Measurements from ENCODE around the gene SHC4. TPM values are rescaled to one million over a fixed set of nuclear protein-coding genes. Genes with fewer than 3 reads are reported as not detected.
"Not testable (repeated sequence)": the region's sequence is repeated elsewhere in the genome, so short reads cannot be mapped to it uniquely, and the experiment has no call there.

Gene SHC4
- total and polyA plus RNA-seq, 7 donors = 0.10 to 1.0 (median 0.25) TPM; not detected in 1

DNA sequence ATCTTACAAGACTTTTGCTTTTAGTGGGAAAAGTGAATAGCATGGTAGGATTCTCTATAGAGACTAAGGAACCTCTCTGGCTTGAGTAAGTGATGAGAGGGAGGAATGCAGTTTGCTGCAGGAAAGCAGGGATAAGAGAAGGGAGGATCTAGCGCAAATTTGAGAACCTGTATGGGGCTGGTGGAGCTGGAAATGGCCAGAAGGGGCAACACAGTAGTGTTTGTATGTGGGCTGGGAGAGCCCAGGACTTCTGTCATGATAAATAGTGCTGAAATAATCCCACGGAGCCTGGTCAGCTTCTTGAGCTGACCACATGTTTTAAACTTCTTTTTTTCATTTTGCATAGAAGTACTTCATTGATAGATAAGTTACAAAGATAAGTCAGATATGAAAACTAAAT is 11.2 kb upstream of the SHC4 start:
- H3K9me3 ChIP-seq = no peaks in the 10 kb centered on the region
- no peaks in the 10 kb centered on the region for H3K27me3 ChIP-seq (ENCODE audit: insufficient read depth in 3 of 3, low read length in 2 of 3)
- H3K27ac ChIP-seq = no peak overlapping the region
- intact Hi-C loops (cut with DNase I) = loop anchor here (2.0 to 5.0 kb wide), 2 partner anchors 108 to 112 kb away; no protein-coding TSS in a partner anchor
- ATAC-seq (no peak), DNase-seq (no peak)
- H3K36me3 ChIP-seq (ENCODE audit: insufficient read depth in 1 of 2, low read depth in 1 of 2) = no peaks in the 10 kb centered on the region
- TF ChIP-seq, protein P1, sequence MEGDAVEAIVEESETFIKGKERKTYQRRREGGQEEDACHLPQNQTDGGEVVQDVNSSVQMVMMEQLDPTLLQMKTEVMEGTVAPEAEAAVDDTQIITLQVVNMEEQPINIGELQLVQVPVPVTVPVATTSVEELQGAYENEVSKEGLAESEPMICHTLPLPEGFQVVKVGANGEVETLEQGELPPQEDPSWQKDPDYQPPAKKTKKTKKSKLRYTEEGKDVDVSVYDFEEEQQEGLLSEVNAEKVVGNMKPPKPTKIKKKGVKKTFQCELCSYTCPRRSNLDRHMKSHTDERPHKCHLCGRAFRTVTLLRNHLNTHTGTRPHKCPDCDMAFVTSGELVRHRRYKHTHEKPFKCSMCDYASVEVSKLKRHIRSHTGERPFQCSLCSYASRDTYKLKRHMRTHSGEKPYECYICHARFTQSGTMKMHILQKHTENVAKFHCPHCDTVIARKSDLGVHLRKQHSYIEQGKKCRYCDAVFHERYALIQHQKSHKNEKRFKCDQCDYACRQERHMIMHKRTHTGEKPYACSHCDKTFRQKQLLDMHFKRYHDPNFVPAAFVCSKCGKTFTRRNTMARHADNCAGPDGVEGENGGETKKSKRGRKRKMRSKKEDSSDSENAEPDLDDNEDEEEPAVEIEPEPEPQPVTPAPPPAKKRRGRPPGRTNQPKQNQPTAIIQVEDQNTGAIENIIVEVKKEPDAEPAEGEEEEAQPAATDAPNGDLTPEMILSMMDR (IDR thresholded peaks at IDR 0.05) = no peak
- peaks cover 4% of the 10 kb centered on the region for H3K4me1 ChIP-seq
- 60 to 69% (median 67%) methylated on average over 2 of the region's 2 CpGs for WGBS, 3 donors
- H3K4me3 ChIP-seq = no peak overlapping the region

DNA sequence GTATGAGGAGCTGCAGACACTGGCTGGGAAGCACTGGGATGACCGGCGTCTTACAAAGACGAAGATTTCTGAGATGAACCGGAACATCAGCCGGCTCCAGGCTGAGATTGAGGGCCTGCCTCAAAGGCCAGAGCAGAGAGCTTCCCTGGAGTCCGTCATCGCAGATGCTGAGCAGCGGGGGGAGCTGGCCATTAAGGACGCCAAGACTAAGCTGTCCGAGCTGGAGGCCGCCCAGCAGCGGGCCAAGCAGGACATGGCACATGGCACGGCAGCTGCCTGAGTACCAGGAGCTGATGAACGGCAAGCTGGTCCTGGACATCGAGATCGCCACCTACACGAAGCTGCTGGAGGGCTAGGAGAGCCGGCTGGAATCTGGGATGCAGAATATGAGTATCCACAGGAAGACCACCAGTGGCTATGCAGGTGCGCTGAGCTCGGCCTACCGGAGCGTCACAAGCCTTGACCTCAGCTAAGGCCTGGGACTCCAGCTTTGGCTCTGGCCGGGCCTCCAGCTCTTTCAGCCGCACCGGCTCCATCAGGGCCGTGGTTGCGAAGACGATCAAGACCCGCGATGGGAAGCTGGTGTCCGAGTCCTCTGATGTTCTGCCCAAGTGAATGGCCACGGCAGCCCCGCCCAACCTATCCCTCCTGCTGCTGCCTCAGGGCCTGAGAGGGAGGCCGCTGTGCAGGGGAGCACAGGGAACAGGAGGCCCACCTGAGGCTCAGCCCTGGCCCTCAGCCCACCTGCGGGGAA is 9.2 kb upstream of the SHC4 start:
- intact Hi-C loops (cut with DNase I) = loop anchor here in 1 of 2 donors (5.0 kb wide), 1 partner anchor 106 kb away; no protein-coding TSS in a partner anchor
- peaks cover 4% of the 10 kb centered on the region for H3K4me1 ChIP-seq
- TF ChIP-seq, protein P1 (IDR thresholded peaks at IDR 0.05) = no peak
- WGBS, 3 donors = 91 to 94% (median 92%) methylated on average over 35 of the region's 35 CpGs
- ATAC-seq = no peak
- H3K4me3 ChIP-seq = no peak overlapping the region
- DNase-seq = no peak
- H3K36me3 ChIP-seq (ENCODE audit: insufficient read depth in 1 of 2, low read depth in 1 of 2) = no peaks in the 10 kb centered on the region
- no peaks in the 10 kb centered on the region for H3K27me3 ChIP-seq (ENCODE audit: insufficient read depth in 3 of 3, low read length in 2 of 3)
- no peaks in the 10 kb centered on the region for H3K9me3 ChIP-seq
- no peak overlapping the region for H3K27ac ChIP-seq

DNA sequence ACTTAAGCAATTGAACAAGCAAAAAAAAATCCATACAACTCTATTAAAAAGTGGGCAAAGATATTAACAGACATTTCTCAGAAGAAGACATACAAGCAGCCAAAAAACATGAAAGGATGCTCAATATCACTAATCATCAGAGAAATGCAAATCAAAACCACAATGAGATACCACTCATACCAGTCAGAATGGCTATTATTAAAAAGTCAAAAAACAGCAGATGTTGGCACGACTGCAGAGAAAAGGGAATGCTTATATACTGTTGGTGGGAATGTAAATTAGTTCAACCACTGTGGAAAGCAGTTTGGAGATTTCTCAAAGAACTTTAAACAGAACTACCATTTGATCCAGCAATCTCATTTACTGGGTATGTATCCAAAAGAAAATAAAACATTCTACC is 7.2 kb upstream of the SHC4 start:
- not testable (repeated sequence) for DNase-seq; H3K36me3 ChIP-seq (ENCODE audit: insufficient read depth in 1 of 2, low read depth in 1 of 2); H3K4me3 ChIP-seq; H3K27ac ChIP-seq; H3K27me3 ChIP-seq (ENCODE audit: insufficient read depth in 3 of 3, low read length in 2 of 3); H3K4me1 ChIP-seq; ATAC-seq; H3K9me3 ChIP-seq
- WGBS, 3 donors = 50 to 72% (median 67%) methylated on average over 1 of the region's 1 CpG
- intact Hi-C loops (cut with DNase I) = loop anchor here in 1 of 2 donors (5.0 kb wide), 1 partner anchor 104 kb away; no protein-coding TSS in a partner anchor

DNA sequence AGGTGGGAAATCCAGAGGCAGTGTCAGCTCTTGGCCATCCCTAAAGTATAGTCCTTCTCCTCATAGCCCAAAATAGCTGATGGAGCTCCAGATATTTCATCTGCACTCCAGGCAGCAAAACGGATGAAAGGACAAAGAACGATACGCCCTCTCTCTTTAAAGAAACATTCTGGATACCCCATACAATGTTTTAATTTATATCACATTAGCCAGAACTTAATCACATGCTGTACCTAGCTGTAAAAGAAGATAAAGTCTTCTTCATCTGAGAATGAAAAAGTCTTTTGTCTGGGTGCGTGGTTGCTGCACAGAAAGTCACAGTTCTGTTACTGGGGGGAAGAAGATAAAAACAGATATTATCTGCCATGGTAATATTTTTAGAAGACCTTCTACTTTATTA is 4.3 kb upstream of the SHC4 start:
- intact Hi-C loops (cut with DNase I) = no loop called here
- WGBS, 3 donors = 86 to 91% (median 88%) methylated on average over 4 of the region's 4 CpGs
- DNase-seq (no peak), ATAC-seq (no peak)
- H3K4me3 ChIP-seq = no peak overlapping the region
- peaks cover 13% of the 10 kb centered on the region for H3K4me1 ChIP-seq
- H3K36me3 ChIP-seq (ENCODE audit: insufficient read depth in 1 of 2, low read depth in 1 of 2) = no peaks in the 10 kb centered on the region
- TF ChIP-seq, protein P1 (IDR thresholded peaks at IDR 0.05) = no peak
- H3K27ac ChIP-seq = no peak overlapping the region
- H3K9me3 ChIP-seq = no peaks in the 10 kb centered on the region
- no peaks in the 10 kb centered on the region for H3K27me3 ChIP-seq (ENCODE audit: insufficient read depth in 3 of 3, low read length in 2 of 3)

DNA sequence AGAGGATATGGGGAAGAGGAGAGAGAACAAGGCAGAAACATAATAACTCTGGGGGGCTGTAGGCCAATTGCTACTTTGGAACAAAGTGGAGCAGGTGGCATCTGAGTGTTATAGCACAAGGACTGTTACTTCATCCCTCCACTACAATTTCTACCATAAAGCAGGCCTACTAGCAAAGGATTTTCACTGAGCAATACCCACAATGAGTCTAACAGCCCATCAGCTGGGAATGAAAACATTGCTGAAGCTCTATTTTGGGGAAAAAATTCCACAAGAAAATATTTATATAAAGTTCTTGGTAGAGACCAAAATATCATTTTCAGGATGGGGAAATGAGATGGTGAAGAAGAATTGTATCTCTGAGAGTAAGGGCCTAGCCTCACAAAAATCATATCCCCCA is 3.6 kb upstream of the SHC4 start:
- TF ChIP-seq, protein P1 (IDR thresholded peaks at IDR 0.05) = no peak
- H3K9me3 ChIP-seq = no peaks in the 10 kb centered on the region
- H3K36me3 ChIP-seq (ENCODE audit: insufficient read depth in 1 of 2, low read depth in 1 of 2) = no peaks in the 10 kb centered on the region
- H3K27me3 ChIP-seq (ENCODE audit: insufficient read depth in 3 of 3, low read length in 2 of 3) = no peaks in the 10 kb centered on the region
- no peak overlapping the region for H3K4me3 ChIP-seq
- DNase-seq (no peak), ATAC-seq (no peak)
- peaks cover 16% of the 10 kb centered on the region for H3K4me1 ChIP-seq
- intact Hi-C loops (cut with DNase I) = no loop called here
- H3K27ac ChIP-seq = no peak overlapping the region

Data from psoas muscle (tissue), 8 donors.